Measurements from ENCODE around the gene SLC39A9.

- no peak for TF ChIP-seq POLR2A (IDR thresholded peaks at IDR 0.05; ENCODE audit: borderline replicate concordance, extremely low read depth, insufficient read depth, insufficient read length)
- no peak for TF ChIP-seq CEBPB (IDR thresholded peaks at IDR 0.05; ENCODE audit: low read depth)
- TF ChIP-seq POLR2AphosphoS5 (IDR thresholded peaks at IDR 0.05; ENCODE audit: low read depth, low read length): no peak
- TF ChIP-seq TCF7L2 (IDR thresholded peaks at IDR 0.05; ENCODE audit: borderline replicate concordance, extremely low read depth, insufficient read depth, insufficient read length): no peak
- TF ChIP-seq CTCF (IDR thresholded peaks at IDR 0.05 in 2 of 3, conservative IDR thresholded peaks at IDR 0.05 in 1 of 3; ENCODE audit: borderline replicate concordance in 1 of 3, insufficient read depth in 1 of 3, low read depth in 2 of 3, low read length in 2 of 3): no peak
- TF ChIP-seq EZH2 (IDR thresholded peaks at IDR 0.05): no peak
- no peak for TF ChIP-seq ELF1 (IDR thresholded peaks at IDR 0.05; ENCODE audit: borderline replicate concordance, low read depth)
- no peak for TF ChIP-seq REST (IDR thresholded peaks at IDR 0.05; ENCODE audit: low read depth)
- TF ChIP-seq MAX (IDR thresholded peaks at IDR 0.05): no peak
- no peak for TF ChIP-seq YY1 (IDR thresholded peaks at IDR 0.05; ENCODE audit: extremely low read depth, insufficient replicate concordance, low read depth, low read length)
- no peak for TF ChIP-seq ZFX (IDR thresholded peaks at IDR 0.05)
These were observed 24.8 kb downstream of the SLC39A9 start for GRCh38 chr14:69423279-69423678.
